Kidney epithelial cell (primary cell): Measurements from ENCODE around the gene ABRACL. TPM values are rescaled to one million over a fixed set of nuclear protein-coding genes. Genes with fewer than 3 reads are reported as not detected.

Experiments used
- DNase-seq: peaks from one replicate; pipeline ENCODE4 v3.0.0-alpha.2; 2010; ENCODE audit warnings: low read depth
- H3K27me3 ChIP-seq: 2 replicates; pipeline ENCODE4 v1.6.0; 2011; ENCODE audit warnings: low read length; ENCODE audit not compliant: control insufficient read depth, insufficient read depth
- H3K36me3 ChIP-seq: 2 replicates; pipeline ENCODE4 v1.5.1; 2011; ENCODE audit warnings: low read length; ENCODE audit not compliant: control insufficient read depth, insufficient read depth
- H3K4me3 ChIP-seq: 2 replicates; pipeline ENCODE4 v1.5.1; 2011; ENCODE audit warnings: low read depth, mild to moderate bottlenecking, control low read depth, low read length
- total RNA-seq: library from RNA; depleted of rRNA; stranded (reverse); fragments of >200 nt; gene quantifications from 2 replicates; pipeline ENCODE4 v1.2.3, GENCODE V29; 2015
- TF ChIP-seq, protein P1 (sequence below): IDR thresholded peaks from 2 replicates; pipeline ENCODE4 v1.5.1; 2011; ENCODE audit warnings: mild to moderate bottlenecking, moderate library complexity, low read length, control low read depth, inconsistent platforms; ENCODE audit not compliant: insufficient read depth, poor library complexity, severe bottlenecking

Gene ABRACL
- total RNA-seq, 1 donor from 2014 or later: 119 TPM

DNA sequence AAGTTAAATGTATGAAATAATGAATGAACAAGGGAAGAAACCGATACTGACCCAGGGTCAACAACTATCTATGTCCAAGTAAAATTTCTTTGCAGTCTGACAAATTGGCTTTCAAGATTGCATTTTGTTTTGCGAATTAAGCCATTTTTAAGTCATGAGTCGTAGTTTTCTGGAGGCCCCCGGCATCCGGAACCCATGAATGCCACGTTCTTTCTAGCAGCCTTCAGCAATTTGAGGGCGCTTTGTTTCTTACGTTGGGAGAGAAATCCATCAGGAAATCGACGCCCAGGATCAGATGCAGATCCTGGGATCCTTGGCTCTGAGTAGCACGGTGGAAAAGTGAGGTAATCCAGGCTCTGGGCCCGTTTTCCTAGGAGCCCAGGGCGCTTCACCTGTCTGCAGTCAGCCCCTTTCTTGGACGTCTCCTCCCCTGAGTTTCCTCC, 309 bp upstream of the ABRACL start:
- DNase-seq: no peak
- Histone ChIP-seq H3K4me3 (peak overlapping the region; percentile 95), H3K36me3 (no peaks in the 10 kb centered on the region), H3K27me3 (no peaks in the 10 kb centered on the region)
- TF ChIP-seq, protein P1, sequence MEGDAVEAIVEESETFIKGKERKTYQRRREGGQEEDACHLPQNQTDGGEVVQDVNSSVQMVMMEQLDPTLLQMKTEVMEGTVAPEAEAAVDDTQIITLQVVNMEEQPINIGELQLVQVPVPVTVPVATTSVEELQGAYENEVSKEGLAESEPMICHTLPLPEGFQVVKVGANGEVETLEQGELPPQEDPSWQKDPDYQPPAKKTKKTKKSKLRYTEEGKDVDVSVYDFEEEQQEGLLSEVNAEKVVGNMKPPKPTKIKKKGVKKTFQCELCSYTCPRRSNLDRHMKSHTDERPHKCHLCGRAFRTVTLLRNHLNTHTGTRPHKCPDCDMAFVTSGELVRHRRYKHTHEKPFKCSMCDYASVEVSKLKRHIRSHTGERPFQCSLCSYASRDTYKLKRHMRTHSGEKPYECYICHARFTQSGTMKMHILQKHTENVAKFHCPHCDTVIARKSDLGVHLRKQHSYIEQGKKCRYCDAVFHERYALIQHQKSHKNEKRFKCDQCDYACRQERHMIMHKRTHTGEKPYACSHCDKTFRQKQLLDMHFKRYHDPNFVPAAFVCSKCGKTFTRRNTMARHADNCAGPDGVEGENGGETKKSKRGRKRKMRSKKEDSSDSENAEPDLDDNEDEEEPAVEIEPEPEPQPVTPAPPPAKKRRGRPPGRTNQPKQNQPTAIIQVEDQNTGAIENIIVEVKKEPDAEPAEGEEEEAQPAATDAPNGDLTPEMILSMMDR: no peak

DNA sequence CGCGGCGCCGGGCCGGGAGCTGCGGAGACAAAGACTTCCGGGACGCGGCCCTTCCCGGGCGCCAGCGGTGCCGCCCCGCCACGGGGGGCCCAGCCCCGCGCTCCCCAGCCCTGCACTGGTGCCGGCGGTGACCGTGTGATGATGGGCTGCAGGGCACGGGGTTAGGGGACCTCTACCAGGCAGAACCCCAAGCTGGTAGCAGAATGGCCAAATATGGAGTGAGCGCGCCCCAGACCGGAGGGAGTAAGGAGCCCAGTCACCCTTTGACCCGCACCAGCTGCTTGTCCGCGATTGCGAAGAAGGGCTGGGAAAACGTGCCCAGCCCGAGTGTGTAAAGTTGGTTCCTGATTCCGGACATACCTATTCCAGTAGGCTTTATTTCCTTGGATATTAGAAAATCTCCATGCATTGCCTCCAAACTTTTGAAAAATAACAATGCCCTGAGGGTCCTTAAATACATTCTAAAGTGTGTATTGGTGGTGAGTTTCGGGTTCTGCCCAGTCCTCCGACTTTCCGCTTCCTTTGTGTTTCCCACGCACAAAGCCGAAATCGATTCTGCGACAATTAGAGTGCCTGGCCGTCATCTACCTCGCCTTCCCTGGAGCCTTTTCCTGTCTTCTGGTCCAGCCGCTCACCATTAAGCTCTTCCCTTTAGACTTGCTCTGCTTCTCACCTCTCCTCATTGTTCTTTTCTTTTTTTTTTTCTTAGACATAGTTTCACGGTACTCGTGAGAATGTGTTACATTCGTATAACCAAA, 1.1 kb downstream of the ABRACL start:
- TF ChIP-seq, protein P1: no peak
- Histone ChIP-seq H3K4me3 (peak overlapping the region; percentile 95), H3K36me3 (no peaks in the 10 kb centered on the region), H3K27me3 (no peaks in the 10 kb centered on the region)
- DNase-seq: no peak

GRCh38 chr6:139030228-139030963, 1.9 kb downstream of the ABRACL start:
- Histone ChIP-seq H3K4me3 (peak overlapping the region; percentile 95), H3K36me3 (no peaks in the 10 kb centered on the region), H3K27me3 (no peaks in the 10 kb centered on the region)
- TF ChIP-seq, protein P1: no peak
- no peak for DNase-seq

DNA sequence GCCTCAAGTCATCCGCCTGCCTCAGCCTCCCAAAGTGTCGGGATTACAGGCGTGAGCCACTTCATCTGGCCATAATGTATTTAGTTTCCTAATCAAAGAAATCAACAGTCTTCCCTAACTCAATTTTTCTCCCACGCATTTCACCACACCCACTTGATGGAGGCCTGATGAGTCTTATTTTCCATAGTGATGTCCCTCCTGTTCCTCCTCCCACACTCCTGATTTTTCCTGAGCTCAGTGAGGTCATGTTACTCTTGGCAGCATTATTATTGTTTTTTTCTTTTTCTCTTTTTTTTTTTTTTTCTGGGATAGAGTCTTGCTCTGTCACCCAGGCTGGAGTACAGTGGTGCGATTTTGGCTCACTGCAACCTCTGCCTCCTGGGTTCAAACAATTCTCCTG, 8.9 kb downstream of the ABRACL start:
- H3K4me3 ChIP-seq: no peak overlapping the region
- TF ChIP-seq, protein P1: no peak
- peaks cover 1% of the 10 kb centered on the region for H3K36me3 ChIP-seq
- no peaks in the 10 kb centered on the region for H3K27me3 ChIP-seq
- no peak for DNase-seq

GRCh38 chr6:139044250-139044649, 15.7 kb downstream of the ABRACL start:
- DNase-seq: no peak
- peaks cover 1% of the 10 kb centered on the region for H3K36me3 ChIP-seq
- no peak overlapping the region for H3K4me3 ChIP-seq
- no peaks in the 10 kb centered on the region for H3K27me3 ChIP-seq
- TF ChIP-seq, protein P1: no peak
